HepG2 (cell line): ENCODE measurements around the gene ZNF146. TPM values are rescaled to one million over a fixed set of nuclear protein-coding genes. Genes with fewer than 3 reads are reported as not detected.

Source experiments
- ATAC-seq: fragments of 200-7000 bp; cut with Tn5 transposase; 3 replicates; pipeline ENCODE4 v1.9.1; 2020; ENCODE audit warnings: mild to moderate bottlenecking, moderate library complexity
- BruUV-seq: library from RNA; stranded (reverse); fragments of 400-500 nt; replicated peaks from 2 replicates; lab custom pipeline; 2021; lab: Mats Ljungman, UMichigan
- CTCF ChIA-PET: fragments of 300-600 bp; formaldehyde crosslinking; extraction: SDS; loops from one replicate; lab custom pipeline; 2021; ENCODE audit warnings: low total read pairs, inconsistent platforms, low intra/inter-chr PET ratio; lab: Yijun Ruan, JAX
- POLR2A ChIA-PET: fragments of 350-600 bp; sonication (Branson Sonifier 250); formaldehyde crosslinking; loops from one replicate; lab custom pipeline; 2020; ENCODE audit warnings: antibody characterized with exemption, inconsistent platforms; lab: Yijun Ruan, JAX
- DNase-seq: peaks from one replicate; pipeline ENCODE4 v3.0.0-alpha.2; 2015; ENCODE audit warnings: low spot score
- FAIRE-seq: peaks from 3 replicates; lab custom pipeline; 2011; peaks lifted over from hg19 to GRCh38; lab: Jason Lieb, UNC
- H2AFZ ChIP-seq: one replicate; pipeline ENCODE4 v1.6.1; 2011; ENCODE audit warnings: low read length, inconsistent platforms
- H3K27ac ChIP-seq: fragments of 300-600 bp; 3 replicates; pipeline ENCODE4 v1.8.0; 2011; ENCODE audit warnings: mixed run types, mild to moderate bottlenecking, mixed read lengths, low read length, inconsistent platforms; ENCODE audit not compliant: insufficient read depth; ENCODE audit errors: extremely low read length
- H3K27me3 ChIP-seq, 2 experiments: fragments of 200-600 bp in 1 of 2; 2 replicates in 1 of 2; 3 replicates in 1 of 2; pipeline versions ENCODE4 v1.6.0 to v1.8.0; 2011; ENCODE audit warnings: low read length in 2 of 2, mild to moderate bottlenecking in 2 of 2, moderate library complexity in 2 of 2, inconsistent platforms in 1 of 2; ENCODE audit not compliant: insufficient read depth in 2 of 2, control insufficient read depth in 1 of 2
- H3K36me3 ChIP-seq, 2 experiments: fragments of 200-600 bp in 1 of 2; replicated peaks in 1 of 2; 2 replicates in 1 of 2; 3 replicates in 1 of 2; pipeline versions ENCODE4 v1.5.1 to v1.8.0; 2011; ENCODE audit warnings: low read length in 2 of 2, inconsistent platforms in 1 of 2; ENCODE audit not compliant: insufficient read depth in 2 of 2, control insufficient read depth in 1 of 2
- H3K4me1 ChIP-seq: 2 replicates; pipeline ENCODE4 v1.5.1; 2012; ENCODE audit warnings: low read length, inconsistent platforms; ENCODE audit not compliant: insufficient read depth
- H3K4me2 ChIP-seq: 2 replicates; pipeline ENCODE4 v1.6.0; 2011; ENCODE audit warnings: low read depth, low read length, inconsistent platforms
- H3K4me3 ChIP-seq, 3 experiments: fragments of 200-600 bp in 1 of 3; sonication (generic), shearing (Covaris generic) in 1 of 3; replicated peaks in 1 of 3; 2 replicates each; pipeline ENCODE4 v1.5.1; 2011 to 2016; ENCODE audit warnings: low read length in 3 of 3, inconsistent platforms in 2 of 3, low read depth in 2 of 3, mild to moderate bottlenecking in 2 of 3, control low read depth in 1 of 3, mixed read lengths in 1 of 3; ENCODE audit not compliant: insufficient read depth in 1 of 3
- H3K79me2 ChIP-seq: one replicate; pipeline ENCODE4 v1.6.1; 2011; ENCODE audit warnings: low read length, inconsistent platforms; ENCODE audit not compliant: insufficient read depth
- H3K9ac ChIP-seq: 2 replicates; pipeline ENCODE4 v1.6.0; 2011; ENCODE audit warnings: mild to moderate bottlenecking, low read depth, low read length, inconsistent platforms; ENCODE audit not compliant: insufficient read depth
- H3K9me3 ChIP-seq: 2 replicates; pipeline ENCODE4 v1.5.1; 2012; ENCODE audit warnings: mild to moderate bottlenecking, low read length
- H4K20me1 ChIP-seq: 2 replicates; pipeline ENCODE4 v1.6.0; 2011; ENCODE audit warnings: inconsistent platforms, mild to moderate bottlenecking, low read length, moderate library complexity; ENCODE audit not compliant: insufficient read depth
- DMAP1 ChIP-seq: IDR thresholded peaks from 2 replicates; pipeline ENCODE4 v1.6.1; 2016
- IRX3 ChIP-seq: sonication (generic); formaldehyde crosslinking; IDR thresholded peaks from 2 replicates; pipeline ENCODE4 v1.8.1; 2023; ENCODE audit warnings: mild to moderate bottlenecking, low read depth, missing genetic modification reagents, borderline replicate concordance
- ISL2 ChIP-seq: sonication (generic); formaldehyde crosslinking; IDR thresholded peaks from 2 replicates; pipeline ENCODE4 v1.5.0; 2020; ENCODE audit warnings: missing genetic modification reagents
- MLLT10 ChIP-seq: sonication (generic); formaldehyde crosslinking; IDR thresholded peaks from 2 replicates; pipeline ENCODE4 v1.4.0; 2020; ENCODE audit warnings: missing genetic modification reagents
- MYNN ChIP-seq: sonication (generic); formaldehyde crosslinking; IDR thresholded peaks from 2 replicates; pipeline ENCODE4 v1.4.0; 2020; ENCODE audit warnings: mild to moderate bottlenecking, low read depth, missing genetic modification reagents
- NRL ChIP-seq: sonication (generic); formaldehyde crosslinking; IDR thresholded peaks from 2 replicates; pipeline ENCODE4 v1.5.0; 2020; ENCODE audit warnings: missing genetic modification reagents, mild to moderate bottlenecking, moderate library complexity, borderline replicate concordance
- ONECUT2 ChIP-seq: sonication (generic); formaldehyde crosslinking; IDR thresholded peaks from 2 replicates; pipeline ENCODE4 v1.4.0; 2020; ENCODE audit warnings: missing genetic modification reagents
- SIN3B ChIP-seq: fragments of 150-350 bp; IDR thresholded peaks from 2 replicates; pipeline ENCODE4 v1.6.1; 2014; ENCODE audit warnings: low read length
- SP5 ChIP-seq: IDR thresholded peaks from 2 replicates; pipeline ENCODE4 v1.6.1; 2016; ENCODE audit warnings: low read depth, borderline replicate concordance
- ZBTB20 ChIP-seq: sonication (generic); formaldehyde crosslinking; IDR thresholded peaks from 2 replicates; pipeline ENCODE4 v1.8.1; 2023; ENCODE audit warnings: missing genetic modification reagents, low read depth, mild to moderate bottlenecking, borderline replicate concordance
- ZC3H4 ChIP-seq: sonication (generic); formaldehyde crosslinking; IDR thresholded peaks from 2 replicates; pipeline ENCODE4 v1.4.0; 2020; ENCODE audit warnings: missing genetic modification reagents, borderline replicate concordance
- ZNF234 ChIP-seq: sonication (generic); formaldehyde crosslinking; conservative IDR thresholded peaks from 2 replicates; pipeline ENCODE4 v1.5.1; 2020; ENCODE audit warnings: mild to moderate bottlenecking, missing genetic modification reagents
- ZNF382 ChIP-seq: sonication (generic); formaldehyde crosslinking; IDR thresholded peaks from 2 replicates; pipeline ENCODE4 v1.5.0; 2020; ENCODE audit warnings: missing genetic modification reagents, mild to moderate bottlenecking, borderline replicate concordance
- ZNF687 ChIP-seq: sonication (generic); formaldehyde crosslinking; IDR thresholded peaks from 2 replicates; pipeline ENCODE4 v1.5.1; 2020; ENCODE audit warnings: mild to moderate bottlenecking, missing genetic modification reagents, moderate library complexity
- ZNF782 ChIP-seq: sonication (generic); formaldehyde crosslinking; IDR thresholded peaks from 2 replicates; pipeline ENCODE4 v1.4.0; 2020; ENCODE audit warnings: missing genetic modification reagents, mild to moderate bottlenecking, borderline replicate concordance
- ZSCAN22 ChIP-seq: sonication (generic); formaldehyde crosslinking; IDR thresholded peaks from 2 replicates; pipeline ENCODE4 v1.4.0; 2020; ENCODE audit warnings: mild to moderate bottlenecking, missing genetic modification reagents
- WGBS: methylation state at CpG from one replicate; pipeline ENCODE4 v1.1.6; 2017; ENCODE audit warnings: low lambda C conversion rate; 5-methylcytosine and 5-hydroxymethylcytosine counted together
- in situ Hi-C: cut with HindIII; loops from 2 replicates; pipeline ENCODE4 v1.10.0; 2017; ENCODE audit warnings: low pct_unique_long_range_greater_than_20kb; ENCODE audit not compliant: extremely low pct_ligation_motif_present
- intact Hi-C: fragments of 100-400 bp; cut with micrococcal nuclease; formaldehyde crosslinking; loops from one replicate; pipeline ENCODE4 v1.10.0; 2022; ENCODE audit not compliant: unreplicated experiment
- polyA plus RNA-seq, 8 experiments: library from polyadenylated mRNA; depleted of rRNA in 3 of 8; stranded (reverse) in 7 of 8; unstranded in 1 of 8; fragments of >200 nt; fragmentation: Illumina TruSeq in 4 of 8; extraction: Trizol in 4 of 8; gene quantifications; 2 replicates each; pipeline versions ENCODE4 v1.2.1 to v1.2.3, GENCODE V29; 2011 to 2016; ENCODE audit warnings: low read depth in 4 of 8, missing spikeins in 1 of 8, mixed read lengths in 1 of 8; ENCODE audit not compliant: insufficient read depth in 1 of 8
- total RNA-seq, 5 experiments: library from RNA; depleted of rRNA; stranded (reverse); fragments of >200 nt; fragmentation: Illumina TruSeq; extraction: Trizol; gene quantifications; 2 replicates each; pipeline ENCODE4 v1.2.3, GENCODE V29; 2016; ENCODE audit warnings: low read depth in 1 of 5

ZNF146 gene
- total and polyA plus RNA-seq, 2 of the 13 experiments (the other 11 are each of a cell fraction or from before 2014, with no cell fraction given) = 28.4 to 52.7 TPM

- Histone ChIP-seq H3K27me3 (no peaks in the 10 kb centered on the region), H4K20me1 (no peaks in the 10 kb centered on the region), H3K79me2 (no peaks in the 10 kb centered on the region), H3K27ac (no peak overlapping the region), H3K4me1 (no peaks in the 10 kb centered on the region), H2AFZ (no peak overlapping the region), H3K9me3 (no peaks in the 10 kb centered on the region), H3K9ac (no peak overlapping the region), H3K36me3 (no peaks in the 10 kb centered on the region), H3K4me3 (no peak overlapping the region), H3K4me2 (no peak overlapping the region)
- ChIA-PET POLR2A (no interaction called here), CTCF (no interaction called here)
- BruUV-seq = no TSS peak
- no peak for FAIRE-seq
- no peak for DNase-seq
- TF ChIP-seq MLLT10 (no peak), ZSCAN22 (CRISPR knock-in tag) (no peak)
- intact Hi-C loops (no loop called here), in situ Hi-C loops (no loop called here)
- no peak for ATAC-seq
- 56% methylated on average over 21 of the region's 29 CpGs for WGBS
Observed at GRCh38 chr19:36258028-36258875, 43.3 kb downstream of the ZNF146 start.

GRCh38 chr19:36259211-36259610, 44.3 kb downstream of the ZNF146 start:
- intact Hi-C loops = no loop called here
- ChIA-PET CTCF (no interaction called here), POLR2A (no interaction called here)
- ATAC-seq = no peak
- BruUV-seq = no TSS peak
- Histone ChIP-seq H3K4me3 (no peak overlapping the region), H3K27me3 (no peaks in the 10 kb centered on the region), H3K4me1 (no peaks in the 10 kb centered on the region), H2AFZ (no peak overlapping the region), H3K27ac (no peak overlapping the region), H3K9ac (no peak overlapping the region), H3K9me3 (no peaks in the 10 kb centered on the region), H3K4me2 (no peak overlapping the region), H3K79me2 (no peaks in the 10 kb centered on the region), H3K36me3 (no peaks in the 10 kb centered on the region), H4K20me1 (no peaks in the 10 kb centered on the region)
- no peak for DNase-seq
- WGBS = 72% methylated on average over 16 of the region's 20 CpGs
- FAIRE-seq = no peak
- in situ Hi-C loops = no loop called here
- TF ChIP-seq NRL (CRISPR knock-in tag) (no peak), ISL2 (CRISPR knock-in tag) (no peak), ZC3H4 (CRISPR knock-in tag) (no peak), DMAP1 (no peak), IRX3 (CRISPR knock-in tag) (no peak), ZNF234 (CRISPR knock-in tag) (no peak), ZNF782 (CRISPR knock-in tag) (no peak), SP5 (CRISPR knock-in tag) (no peak), ZNF382 (CRISPR knock-in tag) (no peak), SIN3B (no peak), ONECUT2 (CRISPR knock-in tag) (no peak), MYNN (no peak), ZNF687 (no peak), ZBTB20 (CRISPR knock-in tag) (no peak)
